ENCODE results near the gene ERFL.
A peak's percentile ranks its signal among the peaks of the same experiment; 100 is the strongest.

Gene ERFL

GRCh38 chr19:41893899-41894298 lies 34.4 kb downstream of the ERFL start (continued):
- TF ChIP-seq BCL11A (tag by site-specific recombination; IDR thresholded peaks at IDR 0.05; ENCODE audit: low read depth) (peak; percentile 75), ZBTB8A (tag by site-specific recombination; IDR thresholded peaks at IDR 0.05) (no peak), ZNF248 (tag by site-specific recombination; IDR thresholded peaks at IDR 0.05) (no peak), ZFP37 (tag by site-specific recombination; IDR thresholded peaks at IDR 0.05) (no peak), ZNF354C (tag by site-specific recombination; IDR thresholded peaks at IDR 0.05; ENCODE audit: borderline replicate concordance, low read depth) (no peak), ZNF776 (tag by site-specific recombination; IDR thresholded peaks at IDR 0.05; ENCODE audit: borderline replicate concordance) (no peak), ZNF133 (tag by site-specific recombination; IDR thresholded peaks at IDR 0.05) (no peak), ZNF274 (IDR thresholded peaks at IDR 0.05; ENCODE audit: low read length) (no peak), ZNF274 (tag by site-specific recombination; IDR thresholded peaks at IDR 0.05; ENCODE audit: borderline replicate concordance) (no peak), ZNF548 (tag by site-specific recombination; IDR thresholded peaks at IDR 0.05) (no peak), ZNF211 (tag by site-specific recombination; IDR thresholded peaks at IDR 0.05; ENCODE audit: low read depth) (no peak), HOXA7 (CRISPR knock-in tag; IDR thresholded peaks at IDR 0.05; ENCODE audit: borderline replicate concordance) (no peak), ZNF114 (tag by site-specific recombination; IDR thresholded peaks at IDR 0.05) (no peak), ZNF341 (tag by site-specific recombination; IDR thresholded peaks at IDR 0.05; ENCODE audit: low read depth) (no peak), ZNF558 (tag by site-specific recombination; IDR thresholded peaks at IDR 0.05) (no peak), PRDM1 (tag by site-specific recombination; IDR thresholded peaks at IDR 0.05) (peak; percentile 72), ZBTB21 (tag by site-specific recombination; IDR thresholded peaks at IDR 0.05) (no peak), ZNF426 (tag by site-specific recombination; IDR thresholded peaks at IDR 0.05) (no peak), ZNF664 (tag by site-specific recombination; IDR thresholded peaks at IDR 0.05) (no peak), ZXDB (tag by site-specific recombination; IDR thresholded peaks at IDR 0.05) (peak; percentile 39; the same call in 1 of the 2 replicates), ZNF629 (tag by site-specific recombination; IDR thresholded peaks at IDR 0.05) (0 out of 2 replicates have a peak, but pooled peaks have one; percentile 13), ZNF433 (tag by site-specific recombination; IDR thresholded peaks at IDR 0.05; ENCODE audit: low read depth) (no peak), ZNF391 (tag by site-specific recombination; IDR thresholded peaks at IDR 0.05; ENCODE audit: borderline replicate concordance, low read depth) (no peak), ZFP69B (tag by site-specific recombination; IDR thresholded peaks at IDR 0.05) (peak; percentile 66; the same call in 1 of the 2 replicates), ZNF23 (tag by site-specific recombination; IDR thresholded peaks at IDR 0.05; ENCODE audit: borderline replicate concordance) (no peak)
- TF ChIP-seq, protein P1, sequence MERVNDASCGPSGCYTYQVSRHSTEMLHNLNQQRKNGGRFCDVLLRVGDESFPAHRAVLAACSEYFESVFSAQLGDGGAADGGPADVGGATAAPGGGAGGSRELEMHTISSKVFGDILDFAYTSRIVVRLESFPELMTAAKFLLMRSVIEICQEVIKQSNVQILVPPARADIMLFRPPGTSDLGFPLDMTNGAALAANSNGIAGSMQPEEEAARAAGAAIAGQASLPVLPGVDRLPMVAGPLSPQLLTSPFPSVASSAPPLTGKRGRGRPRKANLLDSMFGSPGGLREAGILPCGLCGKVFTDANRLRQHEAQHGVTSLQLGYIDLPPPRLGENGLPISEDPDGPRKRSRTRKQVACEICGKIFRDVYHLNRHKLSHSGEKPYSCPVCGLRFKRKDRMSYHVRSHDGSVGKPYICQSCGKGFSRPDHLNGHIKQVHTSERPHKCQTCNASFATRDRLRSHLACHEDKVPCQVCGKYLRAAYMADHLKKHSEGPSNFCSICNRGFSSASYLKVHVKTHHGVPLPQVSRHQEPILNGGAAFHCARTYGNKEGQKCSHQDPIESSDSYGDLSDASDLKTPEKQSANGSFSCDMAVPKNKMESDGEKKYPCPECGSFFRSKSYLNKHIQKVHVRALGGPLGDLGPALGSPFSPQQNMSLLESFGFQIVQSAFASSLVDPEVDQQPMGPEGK (tag by site-specific recombination; IDR thresholded peaks at IDR 0.05): peak; percentile 70
- TF ChIP-seq, protein P2, sequence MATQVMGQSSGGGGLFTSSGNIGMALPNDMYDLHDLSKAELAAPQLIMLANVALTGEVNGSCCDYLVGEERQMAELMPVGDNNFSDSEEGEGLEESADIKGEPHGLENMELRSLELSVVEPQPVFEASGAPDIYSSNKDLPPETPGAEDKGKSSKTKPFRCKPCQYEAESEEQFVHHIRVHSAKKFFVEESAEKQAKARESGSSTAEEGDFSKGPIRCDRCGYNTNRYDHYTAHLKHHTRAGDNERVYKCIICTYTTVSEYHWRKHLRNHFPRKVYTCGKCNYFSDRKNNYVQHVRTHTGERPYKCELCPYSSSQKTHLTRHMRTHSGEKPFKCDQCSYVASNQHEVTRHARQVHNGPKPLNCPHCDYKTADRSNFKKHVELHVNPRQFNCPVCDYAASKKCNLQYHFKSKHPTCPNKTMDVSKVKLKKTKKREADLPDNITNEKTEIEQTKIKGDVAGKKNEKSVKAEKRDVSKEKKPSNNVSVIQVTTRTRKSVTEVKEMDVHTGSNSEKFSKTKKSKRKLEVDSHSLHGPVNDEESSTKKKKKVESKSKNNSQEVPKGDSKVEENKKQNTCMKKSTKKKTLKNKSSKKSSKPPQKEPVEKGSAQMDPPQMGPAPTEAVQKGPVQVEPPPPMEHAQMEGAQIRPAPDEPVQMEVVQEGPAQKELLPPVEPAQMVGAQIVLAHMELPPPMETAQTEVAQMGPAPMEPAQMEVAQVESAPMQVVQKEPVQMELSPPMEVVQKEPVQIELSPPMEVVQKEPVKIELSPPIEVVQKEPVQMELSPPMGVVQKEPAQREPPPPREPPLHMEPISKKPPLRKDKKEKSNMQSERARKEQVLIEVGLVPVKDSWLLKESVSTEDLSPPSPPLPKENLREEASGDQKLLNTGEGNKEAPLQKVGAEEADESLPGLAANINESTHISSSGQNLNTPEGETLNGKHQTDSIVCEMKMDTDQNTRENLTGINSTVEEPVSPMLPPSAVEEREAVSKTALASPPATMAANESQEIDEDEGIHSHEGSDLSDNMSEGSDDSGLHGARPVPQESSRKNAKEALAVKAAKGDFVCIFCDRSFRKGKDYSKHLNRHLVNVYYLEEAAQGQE (tag by site-specific recombination; IDR thresholded peaks at IDR 0.05): 0 out of 2 replicates have a peak, but pooled peaks have one; percentile 23
- TF ChIP-seq, protein P3, sequence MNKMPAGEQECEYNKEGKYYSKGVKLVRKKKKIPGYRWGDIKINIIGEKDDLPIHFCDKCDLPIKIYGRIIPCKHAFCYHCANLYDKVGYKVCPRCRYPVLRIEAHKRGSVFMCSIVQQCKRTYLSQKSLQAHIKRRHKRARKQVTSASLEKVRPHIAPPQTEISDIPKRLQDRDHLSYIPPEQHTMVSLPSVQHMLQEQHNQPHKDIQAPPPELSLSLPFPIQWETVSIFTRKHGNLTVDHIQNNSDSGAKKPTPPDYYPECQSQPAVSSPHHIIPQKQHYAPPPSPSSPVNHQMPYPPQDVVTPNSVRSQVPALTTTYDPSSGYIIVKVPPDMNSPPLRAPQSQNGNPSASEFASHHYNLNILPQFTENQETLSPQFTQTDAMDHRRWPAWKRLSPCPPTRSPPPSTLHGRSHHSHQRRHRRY (tag by site-specific recombination; IDR thresholded peaks at IDR 0.05): no peak
- TF ChIP-seq, protein P4, sequence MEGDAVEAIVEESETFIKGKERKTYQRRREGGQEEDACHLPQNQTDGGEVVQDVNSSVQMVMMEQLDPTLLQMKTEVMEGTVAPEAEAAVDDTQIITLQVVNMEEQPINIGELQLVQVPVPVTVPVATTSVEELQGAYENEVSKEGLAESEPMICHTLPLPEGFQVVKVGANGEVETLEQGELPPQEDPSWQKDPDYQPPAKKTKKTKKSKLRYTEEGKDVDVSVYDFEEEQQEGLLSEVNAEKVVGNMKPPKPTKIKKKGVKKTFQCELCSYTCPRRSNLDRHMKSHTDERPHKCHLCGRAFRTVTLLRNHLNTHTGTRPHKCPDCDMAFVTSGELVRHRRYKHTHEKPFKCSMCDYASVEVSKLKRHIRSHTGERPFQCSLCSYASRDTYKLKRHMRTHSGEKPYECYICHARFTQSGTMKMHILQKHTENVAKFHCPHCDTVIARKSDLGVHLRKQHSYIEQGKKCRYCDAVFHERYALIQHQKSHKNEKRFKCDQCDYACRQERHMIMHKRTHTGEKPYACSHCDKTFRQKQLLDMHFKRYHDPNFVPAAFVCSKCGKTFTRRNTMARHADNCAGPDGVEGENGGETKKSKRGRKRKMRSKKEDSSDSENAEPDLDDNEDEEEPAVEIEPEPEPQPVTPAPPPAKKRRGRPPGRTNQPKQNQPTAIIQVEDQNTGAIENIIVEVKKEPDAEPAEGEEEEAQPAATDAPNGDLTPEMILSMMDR (tag by site-specific recombination; IDR thresholded peaks at IDR 0.05): peak; percentile 95
- TF ChIP-seq, protein P5, sequence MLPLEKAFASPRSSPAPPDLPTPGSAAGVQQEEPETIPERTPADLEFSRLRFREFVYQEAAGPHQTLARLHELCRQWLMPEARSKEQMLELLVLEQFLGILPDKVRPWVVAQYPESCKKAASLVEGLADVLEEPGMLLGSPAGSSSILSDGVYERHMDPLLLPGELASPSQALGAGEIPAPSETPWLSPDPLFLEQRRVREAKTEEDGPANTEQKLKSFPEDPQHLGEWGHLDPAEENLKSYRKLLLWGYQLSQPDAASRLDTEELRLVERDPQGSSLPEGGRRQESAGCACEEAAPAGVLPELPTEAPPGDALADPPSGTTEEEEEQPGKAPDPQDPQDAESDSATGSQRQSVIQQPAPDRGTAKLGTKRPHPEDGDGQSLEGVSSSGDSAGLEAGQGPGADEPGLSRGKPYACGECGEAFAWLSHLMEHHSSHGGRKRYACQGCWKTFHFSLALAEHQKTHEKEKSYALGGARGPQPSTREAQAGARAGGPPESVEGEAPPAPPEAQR (tag by site-specific recombination; IDR thresholded peaks at IDR 0.05): no peak
- TF ChIP-seq, protein P6, sequence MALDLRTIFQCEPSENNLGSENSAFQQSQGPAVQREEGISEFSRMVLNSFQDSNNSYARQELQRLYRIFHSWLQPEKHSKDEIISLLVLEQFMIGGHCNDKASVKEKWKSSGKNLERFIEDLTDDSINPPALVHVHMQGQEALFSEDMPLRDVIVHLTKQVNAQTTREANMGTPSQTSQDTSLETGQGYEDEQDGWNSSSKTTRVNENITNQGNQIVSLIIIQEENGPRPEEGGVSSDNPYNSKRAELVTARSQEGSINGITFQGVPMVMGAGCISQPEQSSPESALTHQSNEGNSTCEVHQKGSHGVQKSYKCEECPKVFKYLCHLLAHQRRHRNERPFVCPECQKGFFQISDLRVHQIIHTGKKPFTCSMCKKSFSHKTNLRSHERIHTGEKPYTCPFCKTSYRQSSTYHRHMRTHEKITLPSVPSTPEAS (tag by site-specific recombination; IDR thresholded peaks at IDR 0.05): peak; percentile 97
